ENCODE data around the gene HS2ST1.

HS2ST1 gene

GRCh38 chr1:86940599-86940998 lies 26.2 kb downstream of the HS2ST1 start:
- Mint-ChIP-seq H3K27ac (no peak overlapping the region), H3K36me3 (ENCODE audit: low read depth) (no peaks in the 10 kb centered on the region), H3K4me3 (no peak overlapping the region), H3K9me3 (no peaks in the 10 kb centered on the region), H3K4me1 (peaks cover 15% of the 10 kb centered on the region), H3K27me3 (ENCODE audit: low read depth) (no peaks in the 10 kb centered on the region)
- no peak for TF ChIP-seq CTCF (IDR thresholded peaks at IDR 0.05; ENCODE audit: unreplicated experiment in 3 of 3)

GRCh38 chr1:86942042-86942441 lies 27.6 kb downstream of the HS2ST1 start:
- Mint-ChIP-seq H3K27ac (no peak overlapping the region), H3K36me3 (ENCODE audit: low read depth) (no peaks in the 10 kb centered on the region), H3K9me3 (no peaks in the 10 kb centered on the region), H3K27me3 (ENCODE audit: low read depth) (no peaks in the 10 kb centered on the region), H3K4me1 (peaks cover 15% of the 10 kb centered on the region), H3K4me3 (no peak overlapping the region)
- TF ChIP-seq CTCF (IDR thresholded peaks at IDR 0.05; ENCODE audit: unreplicated experiment in 3 of 3): no peak

GRCh38 chr1:86942743-86943142 lies 28.3 kb downstream of the HS2ST1 start:
- H3K27me3 Mint-ChIP-seq (ENCODE audit: low read depth): no peaks in the 10 kb centered on the region
- H3K27ac Mint-ChIP-seq: no peak overlapping the region
- H3K36me3 Mint-ChIP-seq (ENCODE audit: low read depth): no peaks in the 10 kb centered on the region
- no peaks in the 10 kb centered on the region for H3K9me3 Mint-ChIP-seq
- no peak for TF ChIP-seq CTCF (IDR thresholded peaks at IDR 0.05; ENCODE audit: unreplicated experiment in 3 of 3)
- peaks cover 19% of the 10 kb centered on the region for H3K4me1 Mint-ChIP-seq
- H3K4me3 Mint-ChIP-seq: no peak overlapping the region

GRCh38 chr1:86948212-86948611 lies 33.8 kb downstream of the HS2ST1 start:
- no peaks in the 10 kb centered on the region for H3K9me3 Mint-ChIP-seq
- H3K4me3 Mint-ChIP-seq: no peak overlapping the region
- H3K4me1 Mint-ChIP-seq: peaks cover 20% of the 10 kb centered on the region
- TF ChIP-seq CTCF (IDR thresholded peaks at IDR 0.05; ENCODE audit: unreplicated experiment in 3 of 3): no peak
- peak overlapping the region; percentile 10 to 75 (median 63) for H3K27ac Mint-ChIP-seq
- no peaks in the 10 kb centered on the region for H3K36me3 Mint-ChIP-seq (ENCODE audit: low read depth)
- no peaks in the 10 kb centered on the region for H3K27me3 Mint-ChIP-seq (ENCODE audit: low read depth)

GRCh38 chr1:86950712-86951419 lies 36.4 kb downstream of the HS2ST1 start:
- no peak for TF ChIP-seq CTCF (IDR thresholded peaks at IDR 0.05; ENCODE audit: unreplicated experiment in 3 of 3)
- H3K27me3 Mint-ChIP-seq (ENCODE audit: low read depth): no peaks in the 10 kb centered on the region
- H3K36me3 Mint-ChIP-seq (ENCODE audit: low read depth): no peaks in the 10 kb centered on the region
- no peak overlapping the region for H3K4me3 Mint-ChIP-seq
- no peaks in the 10 kb centered on the region for H3K9me3 Mint-ChIP-seq
- peaks cover 20% of the 10 kb centered on the region for H3K4me1 Mint-ChIP-seq
- H3K27ac Mint-ChIP-seq: peak overlapping the region in 2 of 3 experiments; percentile 2 to 6

- peaks cover 20% of the 10 kb centered on the region for H3K4me1 Mint-ChIP-seq
- TF ChIP-seq CTCF (IDR thresholded peaks at IDR 0.05; ENCODE audit: unreplicated experiment in 3 of 3): no peak
- no peaks in the 10 kb centered on the region for H3K9me3 Mint-ChIP-seq
- H3K27ac Mint-ChIP-seq: peak overlapping the region in 1 of 3 experiments; percentile 6
- no peak overlapping the region for H3K4me3 Mint-ChIP-seq
- H3K36me3 Mint-ChIP-seq (ENCODE audit: low read depth): no peaks in the 10 kb centered on the region
- no peaks in the 10 kb centered on the region for H3K27me3 Mint-ChIP-seq (ENCODE audit: low read depth)
Observed at GRCh38 chr1:86951430-86951829, 37.0 kb downstream of the HS2ST1 start.
